PFSK-1 (cell line): ENCODE measurements around the gene MDM1.

Experiments
- POLR2AphosphoS5 ChIP-seq: IDR thresholded peaks from 2 replicates; pipeline ENCODE4 v1.6.1; 2012; ENCODE audit warnings: low read depth, mild to moderate bottlenecking, control low read depth, low read length, moderate library complexity
- REST ChIP-seq, 2 experiments: IDR thresholded peaks; 2 replicates each; pipeline versions ENCODE4 v1.6.1 to v1.8.0; 2011 to 2012; ENCODE audit warnings: low read depth in 2 of 2, low read length in 2 of 2, control low read depth in 1 of 2, inconsistent platforms in 1 of 2, mild to moderate bottlenecking in 1 of 2, moderate library complexity in 1 of 2; ENCODE audit not compliant: insufficient read depth in 1 of 2
- SIN3A ChIP-seq: IDR thresholded peaks from 2 replicates; pipeline ENCODE4 v1.6.1; 2012; ENCODE audit warnings: mild to moderate bottlenecking, low read length, moderate library complexity, borderline replicate concordance; ENCODE audit not compliant: insufficient read depth
- TAF1 ChIP-seq: IDR thresholded peaks from 2 replicates; pipeline ENCODE4 v1.6.1; 2012; ENCODE audit warnings: low read length, control low read depth, borderline replicate concordance; ENCODE audit not compliant: insufficient read depth

GRCh38 chr12:68264158-68264855 lies 67.9 kb downstream of the MDM1 start:
- TF ChIP-seq REST (IDR thresholded peaks at IDR 0.05; ENCODE audit: insufficient read depth in 1 of 2, low read depth in 2 of 2, low read length in 2 of 2) = no peak
- no peak for TF ChIP-seq POLR2AphosphoS5
- TF ChIP-seq TAF1 = no peak
- no peak for TF ChIP-seq SIN3A
